Activated CD8-positive, alpha-beta memory T cell treated with anti-CD3 and anti-CD28 coated beads for 1 hour (primary cell): ENCODE results near the gene DGLUCY.
A peak's percentile ranks its signal among the peaks of the same experiment; 100 is the strongest.
"Not testable (repeated sequence)": the region's sequence is repeated elsewhere in the genome, so short reads cannot be mapped to it uniquely, and the experiment has no call there.

ENCODE experiments used
- DNase-seq, 2 donors: peaks; one replicate each; pipeline ENCODE4 v3.0.0-alpha.2; 2020; ENCODE audit warnings: low read depth in 1 of 2; ENCODE audit errors: extremely low read depth in 1 of 2

Gene DGLUCY

GRCh38 chr14:91113829-91114078, at the start of gene DGLUCY:
TSS of gene DGLUCY (plus strand) at chr14:91114073. CDS start at chr14:91160295, 46,222 bp downstream.
- DNase-seq, result no peak

GRCh38 chr14:91065266-91065665, 48.6 kb upstream of the DGLUCY start:
- DNase-seq, result no peak

- DNase-seq, result peak in 1 of 2 donors; percentile 7
Observed at GRCh38 chr14:91067186-91067585, 46.7 kb upstream of the DGLUCY start.

GRCh38 chr14:91068642-91069041, 45.2 kb upstream of the DGLUCY start:
- no peak for DNase-seq

GRCh38 chr14:91070572-91070971, 43.3 kb upstream of the DGLUCY start:
- DNase-seq, result no peak

GRCh38 chr14:91075553-91075952, 38.3 kb upstream of the DGLUCY start:
- no peak for DNase-seq

- no peak for DNase-seq
Observed at GRCh38 chr14:91078095-91078737, 35.7 kb upstream of the DGLUCY start.

- no peak for DNase-seq
Observed at GRCh38 chr14:91080071-91080470, 33.8 kb upstream of the DGLUCY start.

DNA sequence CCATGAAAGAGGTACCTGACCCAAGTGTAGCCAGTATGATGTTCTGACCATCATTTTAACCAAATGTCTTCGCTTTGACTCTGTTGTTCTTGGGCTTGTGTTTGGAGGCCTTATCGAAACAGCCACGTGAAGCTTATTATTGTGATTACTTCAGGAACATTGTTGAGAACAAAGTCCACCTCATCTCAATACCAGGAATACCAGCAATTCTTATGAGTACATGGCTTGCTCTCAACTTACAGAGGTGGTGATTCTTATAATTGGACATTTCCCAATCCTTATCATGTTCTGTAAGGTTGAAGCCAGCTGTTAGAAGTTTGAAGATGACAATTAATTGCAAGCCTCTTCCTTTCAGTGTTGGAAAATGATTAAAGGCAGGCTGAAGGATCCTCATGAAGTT, 31.6 kb upstream of the DGLUCY start:
- no peak for DNase-seq

DNA sequence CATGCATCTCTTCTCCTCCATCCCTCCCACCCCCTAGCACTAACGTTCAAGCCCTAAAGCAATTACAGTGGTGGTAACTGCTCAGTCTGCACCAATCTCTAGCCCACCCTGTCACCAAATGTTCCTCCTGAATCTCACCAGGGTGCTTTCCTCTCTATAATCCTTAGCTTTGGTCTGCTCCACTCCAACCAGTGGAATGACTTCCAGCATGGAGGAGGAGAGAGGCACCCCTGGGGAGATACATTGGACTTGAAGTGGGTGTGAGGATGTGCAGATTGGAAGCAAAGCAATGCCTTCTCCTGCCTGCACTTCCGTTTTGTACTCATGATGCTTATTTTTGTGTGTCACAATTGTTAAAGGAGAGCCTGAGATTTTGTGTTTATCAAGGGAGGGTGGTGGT, 29.4 kb upstream of the DGLUCY start:
- DNase-seq, result no peak

DNA sequence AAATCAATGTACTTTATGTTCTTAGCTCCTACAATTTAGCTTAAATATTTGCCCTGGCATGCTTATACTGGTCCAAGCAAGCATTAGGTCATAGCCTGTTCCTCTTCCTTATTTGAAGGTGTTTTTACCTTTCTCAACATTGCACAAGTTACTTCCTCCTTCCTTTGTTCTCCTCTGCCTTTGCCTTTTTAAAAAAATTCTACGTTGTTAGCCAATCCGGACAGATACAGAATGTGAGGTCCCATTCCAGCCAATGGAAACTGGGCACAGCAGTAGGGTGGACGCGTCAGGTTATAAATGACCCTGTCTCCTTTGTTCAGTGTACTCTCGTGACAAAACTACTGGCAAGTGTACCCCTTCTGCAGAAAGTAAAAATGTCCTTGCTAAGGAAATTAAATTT, 26.4 kb upstream of the DGLUCY start:
- not testable (repeated sequence) for DNase-seq

- DNase-seq, result no peak
Observed at GRCh38 chr14:91088585-91089235, 25.2 kb upstream of the DGLUCY start.

DNA sequence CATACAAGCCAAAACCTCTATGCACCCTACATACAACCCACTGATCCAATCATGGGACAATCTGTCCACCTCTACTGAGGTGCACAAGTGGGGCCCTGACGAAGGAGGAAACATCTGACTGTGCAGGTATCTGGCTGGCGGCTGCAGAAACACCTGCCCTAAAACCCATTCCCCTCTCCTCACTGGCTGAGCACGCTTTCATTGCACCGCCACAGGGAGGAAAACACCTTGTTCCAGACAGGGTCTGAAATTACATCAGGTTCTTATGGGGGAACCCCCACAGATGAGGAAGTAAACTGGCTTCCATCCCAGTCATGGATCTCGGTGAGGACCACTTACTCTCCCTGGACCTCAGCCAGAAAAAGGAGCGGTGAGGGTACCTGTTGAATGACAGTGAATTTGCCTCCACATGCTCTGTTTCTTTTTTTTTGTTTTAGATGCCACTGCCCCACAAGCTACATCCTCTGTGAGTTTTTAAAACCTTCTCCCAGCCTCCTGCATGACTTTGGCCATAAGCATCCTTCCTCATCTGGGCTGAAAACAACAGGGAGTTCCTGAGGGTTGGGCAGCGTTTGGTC, 23.8 kb upstream of the DGLUCY start:
- DNase-seq, result no peak

DNA sequence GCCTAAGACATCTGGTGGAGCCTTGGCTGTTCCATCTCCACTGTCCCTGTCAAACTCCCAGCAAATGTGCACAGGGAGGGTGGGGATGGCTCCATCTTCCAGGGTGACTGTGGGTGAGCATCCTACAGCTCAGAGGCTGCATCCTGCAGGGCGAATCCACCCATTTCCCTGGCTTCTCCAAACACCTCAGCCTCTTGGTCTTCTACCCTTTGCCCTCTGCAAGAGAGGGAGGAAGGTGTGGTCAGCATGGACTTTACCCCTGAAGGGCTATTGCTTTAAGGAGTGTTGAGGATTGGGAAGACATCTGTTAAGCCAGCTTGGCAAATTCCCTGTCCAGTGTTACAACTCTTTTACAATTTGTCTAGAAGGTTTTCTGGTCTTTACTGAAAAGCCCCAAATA, 23.1 kb upstream of the DGLUCY start:
- DNase-seq, result no peak

GRCh38 chr14:91092073-91092472, 21.8 kb upstream of the DGLUCY start:
- no peak for DNase-seq

DNA sequence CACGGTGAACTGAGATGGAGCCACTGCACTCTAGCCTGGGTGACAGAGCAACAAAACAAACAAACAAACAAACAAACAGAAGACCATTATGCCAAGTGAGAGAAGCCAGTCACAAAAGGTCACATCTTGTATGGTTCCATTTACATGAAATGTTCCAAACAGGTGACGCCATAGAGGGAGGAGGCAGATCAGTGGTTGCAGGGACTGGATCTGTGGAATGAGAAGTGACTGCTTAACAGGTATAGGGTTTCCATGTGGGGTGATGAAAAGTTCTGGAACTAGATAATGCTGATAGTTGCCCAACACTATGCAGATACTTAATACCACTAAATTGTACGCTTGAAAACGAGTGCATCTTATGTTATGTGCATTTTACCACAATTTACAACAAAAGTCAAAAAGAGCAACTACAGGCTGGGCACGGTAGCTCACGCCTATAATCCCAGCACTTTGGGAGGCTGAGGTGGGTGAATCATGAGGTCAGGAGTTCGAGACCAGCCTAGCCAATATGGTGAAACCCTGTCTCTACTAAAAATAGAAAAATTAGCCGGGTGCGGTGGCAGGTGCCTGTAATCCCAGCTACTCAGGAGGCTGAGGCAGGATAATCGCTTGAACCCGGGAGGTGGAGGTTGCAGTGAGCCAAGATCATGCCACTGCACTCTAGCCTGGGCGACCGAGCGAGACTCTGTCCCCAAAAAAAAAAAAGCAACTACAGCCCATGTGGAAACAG, 20.0 kb upstream of the DGLUCY start:
- not testable (repeated sequence) for DNase-seq

DNA sequence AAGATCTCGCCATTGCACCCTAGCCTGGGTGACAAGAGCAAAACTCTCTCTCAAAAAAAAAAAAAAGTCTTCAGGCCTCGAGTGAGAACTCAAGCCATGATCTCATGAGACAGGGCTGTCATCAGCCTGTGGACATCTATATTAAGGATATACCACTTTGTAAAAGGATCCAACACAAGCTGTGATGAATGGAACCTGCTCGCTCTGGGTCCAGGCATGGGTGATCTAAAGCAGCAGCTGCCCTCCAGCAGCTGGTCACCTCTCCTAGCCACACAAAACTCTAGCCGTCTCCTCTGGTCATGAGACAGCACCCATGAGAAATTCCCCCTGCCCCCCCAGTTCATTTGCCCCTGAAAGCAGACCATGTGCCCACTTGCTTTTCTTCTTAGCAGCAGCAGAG, 19.1 kb upstream of the DGLUCY start:
- DNase-seq, result no peak

DNA sequence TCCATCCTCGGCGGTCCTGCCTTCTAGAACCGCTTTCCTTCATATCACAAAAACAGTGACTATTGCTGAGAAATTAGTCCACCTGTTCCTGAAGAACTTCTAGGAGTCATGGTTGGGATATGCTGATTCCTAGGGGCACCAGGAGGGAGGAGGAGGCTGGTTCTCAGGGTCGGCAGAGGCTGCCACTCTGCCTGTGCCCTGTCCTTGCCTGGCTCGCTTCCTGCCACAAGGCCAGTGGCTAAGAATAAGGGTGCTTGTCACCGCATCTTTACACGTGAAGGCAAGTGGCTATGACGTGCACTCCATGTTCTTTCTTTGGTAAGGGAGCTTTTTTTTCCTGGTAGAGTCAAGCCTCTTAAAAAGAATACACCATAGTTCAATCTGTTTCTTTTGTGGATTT, 18.7 kb upstream of the DGLUCY start:
- DNase-seq, result no peak

- not testable (repeated sequence) for DNase-seq
Observed at GRCh38 chr14:91097657-91098056, 16.2 kb upstream of the DGLUCY start.

GRCh38 chr14:91098591-91098990, 15.3 kb upstream of the DGLUCY start:
- no peak for DNase-seq

DNA sequence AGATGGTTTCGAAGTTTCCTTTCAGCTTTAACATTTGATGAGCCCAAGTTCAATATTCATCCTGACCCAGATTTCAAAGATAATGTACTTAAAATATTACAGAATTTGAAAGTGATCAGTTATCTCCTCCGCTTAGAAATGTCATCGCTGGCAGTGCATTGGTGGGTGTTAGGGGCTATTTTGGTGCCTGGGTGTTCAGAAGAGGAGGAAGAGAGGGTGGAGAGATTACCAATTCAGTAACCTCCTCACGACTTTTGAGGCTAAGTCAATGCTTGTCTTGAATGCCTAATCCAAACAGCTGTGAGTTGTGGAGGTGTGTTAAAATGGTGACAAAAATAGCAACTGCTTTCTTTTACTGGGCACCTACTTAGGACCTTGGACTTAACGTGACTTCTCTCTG, 13.8 kb upstream of the DGLUCY start:
- DNase-seq, result no peak

- no peak for DNase-seq
Observed at GRCh38 chr14:91103116-91103515, 10.8 kb upstream of the DGLUCY start.
